ENCODE data around the gene PRR19.

DNA sequence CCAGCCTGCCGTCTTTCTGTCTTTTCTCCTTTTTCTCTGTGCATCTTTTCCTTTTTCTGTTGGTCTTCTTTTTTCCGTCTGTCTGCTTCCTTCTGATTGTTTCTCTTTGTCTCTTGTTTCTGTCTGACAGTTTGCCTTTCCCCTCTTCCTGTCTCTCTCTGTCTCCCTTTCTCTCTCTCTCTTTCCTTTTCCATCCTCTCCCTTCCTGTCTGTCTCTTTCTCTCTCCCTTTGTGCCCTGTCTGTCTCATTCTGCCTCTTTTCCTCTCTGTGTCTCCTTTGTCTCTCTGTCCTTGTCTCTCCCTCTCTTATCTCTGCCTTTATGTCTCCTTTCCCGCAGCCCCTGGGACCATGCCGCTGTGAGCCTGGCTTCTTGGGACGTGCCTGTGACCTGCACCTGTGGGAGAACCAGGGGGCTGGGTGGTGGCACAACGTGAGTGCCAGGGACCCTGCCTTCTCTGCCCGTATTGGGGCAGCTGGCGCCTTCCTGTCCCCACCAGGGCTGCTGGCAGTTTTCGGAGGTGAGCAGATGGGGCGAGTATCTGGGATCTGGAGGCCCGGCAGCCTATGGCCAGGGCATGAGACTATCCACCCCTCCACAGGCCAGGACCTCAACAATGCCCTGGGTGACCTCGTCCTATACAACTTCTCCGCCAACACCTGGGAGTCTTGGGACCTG, 32.9 kb downstream of the PRR19 start:
- TF ChIP-seq CTCF (IDR thresholded peaks at IDR 0.05) (no peak), EP300 (IDR thresholded peaks at IDR 0.05) (no peak)

Measured in stomach (tissue), 4 donors.